Activated naive CD8-positive, alpha-beta T cell treated with anti-CD3 and anti-CD28 coated beads, Interleukin-2, amount 10 ng/mL, durations not matched to agents 7 days and 5 days (primary cell): ENCODE measurements around the gene UBASH3B. TPM values are rescaled to one million over a fixed set of nuclear protein-coding genes. Genes with fewer than 3 reads are reported as not detected.
A peak's percentile ranks its signal among the peaks of the same experiment; 100 is the strongest.

Source experiments
- ATAC-seq: fragments of 150-1000 bp; cut with Tn5 transposase; one replicate; pipeline ENCODE4 v1.10.0; 2021; ENCODE audit warnings: low read depth, moderate library complexity
- POLR2A ChIA-PET: fragments of 350-600 bp; sonication (Branson Sonifier 250); formaldehyde crosslinking; loops from one replicate; lab custom pipeline; 2021; ENCODE audit warnings: antibody characterized with exemption; lab: Charles Lee
- DNase-seq: peaks from one replicate; pipeline ENCODE4 v3.0.0; 2021
- H3K27ac Mint-ChIP-seq: one replicate; pipeline ENCODE4 v1.8.0; 2022; ENCODE audit warnings: mild to moderate bottlenecking, mixed read lengths
- H3K27me3 Mint-ChIP-seq: one replicate; pipeline ENCODE4 v1.8.0; 2022; ENCODE audit warnings: mild to moderate bottlenecking, moderate library complexity, mixed read lengths
- H3K36me3 Mint-ChIP-seq: one replicate; pipeline ENCODE4 v1.8.0; 2021; ENCODE audit warnings: mild to moderate bottlenecking, mixed read lengths
- H3K4me1 Mint-ChIP-seq: one replicate; pipeline ENCODE4 v1.8.0; 2021; ENCODE audit warnings: mixed read lengths
- H3K4me3 Mint-ChIP-seq: one replicate; pipeline ENCODE4 v1.8.0; 2022; ENCODE audit warnings: mild to moderate bottlenecking, moderate library complexity, mixed read lengths
- H3K9me3 Mint-ChIP-seq: one replicate; pipeline ENCODE4 v1.8.0; 2021; ENCODE audit warnings: mixed read lengths
- total RNA-seq, 2 experiments: library from RNA; stranded (reverse); gene quantifications; one replicate each; pipeline ENCODE4 v1.2.3, GENCODE V29; 2021

Gene UBASH3B
- total RNA-seq, 2 experiments from 2014 or later = 40.7 to 44.8 TPM

DNA sequence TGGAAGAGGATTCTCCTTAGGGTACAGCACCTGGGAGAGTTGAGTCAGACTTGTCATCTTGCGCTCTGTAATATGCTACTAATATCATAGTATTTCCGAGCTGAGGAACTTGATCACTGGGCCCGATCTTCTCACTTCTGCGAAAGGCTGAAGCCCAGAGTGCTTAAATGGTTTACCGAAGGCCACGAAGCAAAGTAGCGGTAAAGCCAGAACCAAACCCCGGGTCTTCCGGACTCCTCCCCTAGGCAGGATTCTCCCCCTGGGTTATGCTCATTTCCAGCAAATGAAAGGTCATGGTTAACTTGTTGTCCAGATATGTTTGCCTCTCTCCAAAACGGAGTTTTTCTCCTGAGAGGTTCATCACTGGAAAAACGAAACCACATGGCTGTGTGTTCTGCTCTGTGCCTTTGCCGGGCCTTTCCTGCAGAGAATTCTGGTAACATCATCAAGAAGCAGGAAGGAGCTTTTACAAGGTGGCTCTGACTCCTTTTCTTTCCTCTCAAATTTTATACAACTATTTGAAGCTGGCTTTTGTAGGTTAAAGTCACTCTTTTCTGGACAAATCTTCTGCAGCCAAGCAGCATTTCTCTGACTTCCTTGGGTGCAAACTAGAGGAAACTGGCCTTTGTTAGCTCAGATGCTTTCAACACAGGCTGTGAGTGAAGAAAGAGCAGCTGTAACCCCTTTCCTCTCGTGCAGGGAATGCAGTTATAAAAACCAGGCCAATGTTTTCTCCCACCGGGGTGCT is 35.5 kb downstream of the UBASH3B start:
- peaks cover 44% of the 10 kb centered on the region for H3K4me1 Mint-ChIP-seq
- POLR2A ChIA-PET = interaction anchor here (0.6 to 2.5 kb wide), 13 partner anchors 9 to 153 kb away, joined by 3 to 14 read pairs (median 4); no protein-coding TSS in a partner anchor
- no peak for DNase-seq

DNA sequence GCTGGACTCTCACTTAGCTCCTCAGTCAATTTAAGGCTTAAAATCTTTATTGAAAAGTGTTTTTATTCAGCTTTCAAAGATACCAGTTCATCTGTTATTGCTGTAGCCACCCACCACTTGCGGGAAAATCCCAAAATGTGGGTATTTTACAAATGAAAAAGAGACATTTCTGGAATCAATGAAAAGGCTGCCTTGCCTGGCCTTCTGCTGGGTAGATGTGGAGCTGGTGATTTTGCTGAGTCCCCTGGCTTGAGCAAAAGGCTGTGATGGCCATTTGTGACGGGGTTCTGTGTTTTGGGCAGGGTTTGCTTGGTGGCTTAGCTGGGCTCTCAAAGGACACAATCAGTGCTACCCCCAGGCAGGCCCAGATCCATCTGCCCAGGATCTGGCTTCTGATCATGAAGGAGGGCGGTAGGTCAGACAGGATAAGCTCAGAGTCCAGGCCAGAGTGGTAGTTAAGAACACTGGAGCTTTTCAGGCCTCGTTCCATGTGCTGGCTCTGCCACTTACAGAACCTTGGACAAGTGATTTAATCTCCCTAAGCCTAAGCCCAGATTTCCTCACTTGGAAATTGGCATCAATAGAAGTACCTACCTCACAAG is 36.1 kb downstream of the UBASH3B start:
- POLR2A ChIA-PET = interaction anchor here (0.7 to 2.5 kb wide), 12 partner anchors 9 to 152 kb away, joined by 3 to 14 read pairs (median 4); no protein-coding TSS in a partner anchor
- ATAC-seq = no peak
- H3K36me3 Mint-ChIP-seq = peaks cover 23% of the 10 kb centered on the region
- peaks cover 45% of the 10 kb centered on the region for H3K4me1 Mint-ChIP-seq
- no peak for DNase-seq
- peak overlapping the region; percentile 88 for H3K27ac Mint-ChIP-seq
- H3K27me3 Mint-ChIP-seq = no peaks in the 10 kb centered on the region
- peaks cover 3% of the 10 kb centered on the region for H3K9me3 Mint-ChIP-seq
- H3K4me3 Mint-ChIP-seq = peak overlapping the region; percentile 77

More for the DNA sequence above, 35.5 kb downstream of the UBASH3B start:
- peak overlapping the region; percentile 77 for H3K4me3 Mint-ChIP-seq
- H3K36me3 Mint-ChIP-seq = peaks cover 26% of the 10 kb centered on the region
- peak; percentile 53 for ATAC-seq
- H3K9me3 Mint-ChIP-seq = peaks cover 3% of the 10 kb centered on the region
- no peaks in the 10 kb centered on the region for H3K27me3 Mint-ChIP-seq
- peak overlapping the region; percentile 88 for H3K27ac Mint-ChIP-seq

DNA sequence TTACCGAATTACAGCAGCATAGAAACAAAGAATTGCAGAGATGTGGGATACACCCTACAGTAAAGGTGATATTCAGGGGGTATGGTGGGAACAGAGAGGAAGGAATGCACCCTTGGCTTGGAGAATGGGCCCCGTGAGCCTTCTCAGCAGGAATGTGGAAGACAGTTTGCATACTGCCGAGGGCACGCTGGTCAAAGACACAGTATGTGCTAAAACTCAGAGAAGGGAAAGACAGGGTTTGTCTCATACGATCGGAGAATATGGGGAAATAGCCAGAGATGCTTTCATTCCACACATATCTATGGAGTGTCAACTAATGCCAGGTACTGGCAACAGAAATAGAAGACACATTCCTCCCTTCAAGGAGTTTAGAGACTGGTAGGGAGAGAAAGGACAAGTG is 36.9 kb downstream of the UBASH3B start:
- H3K4me3 Mint-ChIP-seq = no peak overlapping the region
- DNase-seq (no peak), ATAC-seq (no peak)
- no peaks in the 10 kb centered on the region for H3K27me3 Mint-ChIP-seq
- POLR2A ChIA-PET = interaction anchor here (1.5 kb wide), 1 partner anchor 23 kb away, joined by 3 read pairs; no protein-coding TSS in a partner anchor
- peaks cover 3% of the 10 kb centered on the region for H3K9me3 Mint-ChIP-seq
- H3K4me1 Mint-ChIP-seq = peaks cover 51% of the 10 kb centered on the region
- H3K27ac Mint-ChIP-seq = peak overlapping the region; percentile 54
- peaks cover 20% of the 10 kb centered on the region for H3K36me3 Mint-ChIP-seq

DNA sequence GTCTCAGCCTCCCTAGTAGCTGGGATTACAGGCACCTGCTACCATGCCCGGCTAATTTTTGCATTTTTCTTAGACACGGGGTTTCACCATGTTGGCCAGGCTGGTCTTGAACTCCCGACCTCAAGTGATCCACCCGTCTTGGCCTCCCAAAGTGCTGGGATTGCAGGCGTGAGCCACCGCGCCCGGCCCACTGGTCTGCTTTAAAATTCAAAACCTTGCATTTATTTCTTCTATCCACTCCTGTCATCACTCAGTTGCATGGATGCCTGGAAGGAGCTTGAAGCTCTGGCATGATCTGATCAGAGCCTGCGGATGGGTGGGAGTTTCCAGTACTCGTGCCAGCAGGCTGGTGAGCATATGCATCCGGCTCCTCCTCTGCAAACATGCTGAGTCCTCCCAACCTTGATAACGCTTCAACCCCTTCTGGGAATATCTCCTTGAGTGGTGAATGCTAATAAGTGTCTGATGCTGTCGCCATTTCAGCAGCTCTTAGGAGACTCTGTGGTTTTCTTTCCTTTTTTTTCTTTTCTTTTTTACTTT is 39.6 kb downstream of the UBASH3B start:
- DNase-seq (no peak), ATAC-seq (no peak)
- no peak overlapping the region for H3K4me3 Mint-ChIP-seq
- peaks cover 27% of the 10 kb centered on the region for H3K36me3 Mint-ChIP-seq
- POLR2A ChIA-PET = interaction anchor here (1.2 to 1.3 kb wide), 2 partner anchors 21 to 32 kb away, joined by 4 to 5 read pairs; no protein-coding TSS in a partner anchor
- H3K4me1 Mint-ChIP-seq = peaks cover 62% of the 10 kb centered on the region
- no peaks in the 10 kb centered on the region for H3K27me3 Mint-ChIP-seq
- peak overlapping the region; percentile 3 for H3K27ac Mint-ChIP-seq
- H3K9me3 Mint-ChIP-seq = peaks cover 3% of the 10 kb centered on the region

DNA sequence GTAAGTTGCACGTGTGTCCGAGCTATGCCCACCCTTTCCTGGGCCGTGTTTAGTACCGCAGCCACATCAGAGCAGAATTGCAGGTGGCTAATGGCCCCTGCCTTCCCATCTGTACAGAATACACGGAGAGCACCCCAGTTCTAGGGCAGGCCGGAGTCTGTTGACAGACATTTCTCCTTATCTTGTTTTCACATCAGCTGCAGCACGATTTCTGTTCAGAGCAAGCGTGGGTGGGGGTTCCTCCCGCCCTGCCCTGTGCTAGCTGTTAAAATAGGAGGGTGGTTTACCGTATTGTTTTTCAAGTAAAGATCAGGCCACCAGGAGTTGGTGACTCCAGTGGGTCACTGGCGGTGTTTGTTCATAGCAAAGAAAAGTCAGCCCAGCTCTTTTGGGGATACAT is 41.1 kb downstream of the UBASH3B start:
- Mint-ChIP-seq H3K36me3 (peaks cover 31% of the 10 kb centered on the region), H3K9me3 (peaks cover 3% of the 10 kb centered on the region), H3K4me1 (peaks cover 55% of the 10 kb centered on the region), H3K4me3 (peak overlapping the region; percentile 76), H3K27me3 (no peaks in the 10 kb centered on the region), H3K27ac (peak overlapping the region; percentile 93)
- POLR2A ChIA-PET = interaction anchor here (0.8 to 2.7 kb wide), 10 partner anchors 11 to 155 kb away, joined by 3 to 21 read pairs (median 5); partner anchors contain the start of gene UBASH3B
- ATAC-seq (peak; percentile 69), DNase-seq (peak; percentile 62)

DNA sequence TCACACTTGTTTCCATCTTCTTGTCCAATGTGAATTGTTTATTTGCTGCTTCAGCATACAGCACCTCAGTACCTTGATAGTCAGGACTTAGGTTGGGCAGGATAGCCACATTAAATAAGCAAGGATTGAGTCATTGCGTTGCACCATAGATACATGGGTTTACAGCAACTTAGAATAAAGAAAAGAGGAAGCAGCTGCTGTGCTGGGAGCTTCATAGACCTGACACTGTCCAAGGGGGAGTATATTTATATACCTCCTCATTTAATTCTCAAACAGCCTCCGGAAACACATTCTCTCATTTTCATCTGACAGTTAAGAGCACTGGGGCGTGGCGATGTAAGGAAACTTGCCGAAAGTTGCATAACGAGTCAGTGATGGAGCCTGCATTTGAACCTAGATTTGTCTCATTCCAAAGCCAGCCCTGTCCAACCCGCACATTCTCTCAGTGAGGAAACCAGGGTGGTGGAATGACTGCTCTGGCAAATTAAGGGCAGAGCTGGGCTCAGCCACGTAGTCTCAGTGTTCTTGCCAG is 42.2 kb downstream of the UBASH3B start:
- peak overlapping the region; percentile 76 for H3K4me3 Mint-ChIP-seq
- H3K27me3 Mint-ChIP-seq = no peaks in the 10 kb centered on the region
- DNase-seq (no peak), ATAC-seq (peak; percentile 84)
- H3K36me3 Mint-ChIP-seq = peaks cover 32% of the 10 kb centered on the region
- peaks cover 48% of the 10 kb centered on the region for H3K4me1 Mint-ChIP-seq
- POLR2A ChIA-PET = interaction anchor here (0.6 to 3.0 kb wide), 12 partner anchors 10 to 57 kb away, joined by 3 to 21 read pairs (median 6); partner anchors contain the start of gene UBASH3B
- H3K9me3 Mint-ChIP-seq = peaks cover 3% of the 10 kb centered on the region
- H3K27ac Mint-ChIP-seq = peak overlapping the region; percentile 93

DNA sequence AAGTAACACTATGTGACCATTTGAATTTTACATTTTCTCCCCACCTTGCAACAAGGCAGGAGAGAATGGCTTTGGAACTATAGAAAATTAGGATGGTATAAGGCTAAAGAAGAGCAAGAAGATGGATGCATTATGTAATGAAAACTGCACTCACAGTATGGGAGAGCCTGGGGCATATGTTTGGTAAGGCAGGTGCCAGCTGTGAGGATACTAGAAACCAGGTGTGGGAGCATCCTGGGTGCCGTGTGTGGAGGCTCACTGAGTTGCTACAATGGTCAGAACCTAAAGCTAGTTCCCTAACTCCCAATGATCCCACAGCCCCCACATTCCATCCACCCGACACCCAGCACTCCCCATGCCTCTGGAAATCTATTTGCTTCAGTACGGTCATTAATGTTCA is 42.9 kb downstream of the UBASH3B start:
- Mint-ChIP-seq H3K9me3 (peaks cover under 1% of the 10 kb centered on the region), H3K27ac (peak overlapping the region; percentile 93), H3K36me3 (peaks cover 32% of the 10 kb centered on the region), H3K27me3 (no peaks in the 10 kb centered on the region), H3K4me3 (peak overlapping the region; percentile 76), H3K4me1 (peaks cover 44% of the 10 kb centered on the region)
- DNase-seq = no peak
- ATAC-seq = no peak
- POLR2A ChIA-PET = interaction anchor here (0.7 to 3.0 kb wide), 6 partner anchors 14 to 49 kb away, joined by 3 to 21 read pairs (median 8); partner anchors contain the start of gene UBASH3B

DNA sequence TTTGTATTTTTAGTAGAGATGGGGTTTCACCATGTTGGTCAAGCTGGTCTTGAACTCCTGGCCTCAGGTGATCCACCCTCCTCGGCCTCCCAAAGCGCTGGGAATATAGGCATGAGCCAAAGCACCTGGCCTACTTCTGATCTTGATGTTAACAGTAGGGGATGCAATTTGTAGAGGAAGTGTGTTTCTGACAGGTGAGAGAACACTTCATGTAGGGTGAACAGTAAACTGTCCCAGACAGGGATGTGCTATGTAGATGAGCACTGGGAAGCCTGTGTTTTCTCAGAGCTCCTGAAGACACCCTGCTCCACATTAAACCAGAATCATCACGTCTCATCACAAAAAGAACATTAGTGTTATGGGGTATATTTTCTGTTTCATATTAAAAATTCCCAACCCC is 45.1 kb downstream of the UBASH3B start:
- no peak overlapping the region for H3K27ac Mint-ChIP-seq
- POLR2A ChIA-PET = interaction anchor here (3.0 kb wide), 1 partner anchor 20 kb away, joined by 12 read pairs; no protein-coding TSS in a partner anchor
- ATAC-seq (no peak), DNase-seq (no peak)
- no peak overlapping the region for H3K4me3 Mint-ChIP-seq
- peaks cover 2% of the 10 kb centered on the region for H3K9me3 Mint-ChIP-seq
- no peaks in the 10 kb centered on the region for H3K27me3 Mint-ChIP-seq
- H3K36me3 Mint-ChIP-seq = peaks cover 39% of the 10 kb centered on the region
- peaks cover 44% of the 10 kb centered on the region for H3K4me1 Mint-ChIP-seq

DNA sequence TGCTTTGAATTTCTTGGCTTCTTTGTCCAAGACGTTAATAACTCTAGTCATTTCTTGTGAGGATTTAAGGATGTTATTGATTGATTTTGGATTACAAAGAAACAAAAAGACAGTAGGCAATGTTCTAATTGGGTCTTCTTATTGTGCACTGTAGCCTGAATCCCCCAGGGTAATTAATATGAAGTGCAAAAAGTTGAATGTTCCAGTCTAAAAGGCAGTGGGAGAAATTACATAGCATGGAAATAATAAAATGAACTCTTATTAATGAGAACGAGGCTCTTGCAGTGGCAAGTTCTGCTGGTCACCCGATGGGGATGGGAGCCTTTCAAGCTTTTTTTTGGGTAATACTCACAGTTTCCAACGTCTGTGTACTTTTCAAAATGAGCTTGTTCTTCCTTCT is 45.6 kb downstream of the UBASH3B start:
- H3K4me1 Mint-ChIP-seq = peaks cover 46% of the 10 kb centered on the region
- POLR2A ChIA-PET = no interaction called here

DNA sequence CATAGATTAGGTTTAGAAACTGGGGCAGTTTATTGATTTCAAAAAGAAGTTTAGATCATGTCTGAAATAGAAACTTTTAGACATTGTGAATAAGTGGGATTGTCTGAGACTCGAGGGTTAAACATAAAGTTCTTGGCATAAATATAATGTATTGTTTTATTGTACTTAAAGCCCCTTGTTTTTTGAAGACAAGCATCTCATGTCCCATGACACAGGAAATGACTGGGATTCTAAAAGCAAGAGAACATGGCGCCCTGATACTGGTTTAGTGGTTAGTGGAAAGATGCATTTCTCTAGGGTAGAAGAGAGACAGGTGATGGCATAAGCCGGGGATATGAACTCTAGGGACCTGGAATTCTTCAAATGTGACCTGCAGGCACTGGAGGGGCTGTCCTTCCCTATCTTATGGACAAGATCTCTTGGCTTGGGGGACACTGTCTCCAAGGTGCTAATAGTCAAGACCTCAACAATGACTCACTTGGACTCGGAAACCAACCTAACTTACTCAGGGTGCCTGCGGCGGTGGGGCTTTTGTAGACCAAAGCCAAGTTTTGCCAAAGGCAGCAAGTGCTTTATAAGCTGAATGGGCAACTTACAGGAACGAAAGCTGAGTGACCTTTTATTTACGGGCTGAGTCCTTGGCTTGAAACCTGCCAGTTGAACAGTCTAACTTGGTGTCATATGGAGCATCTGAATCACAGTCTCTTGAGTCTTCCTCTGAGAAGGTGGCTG is 48.2 kb downstream of the UBASH3B start:
- ATAC-seq (no peak), DNase-seq (no peak)
- H3K4me1 Mint-ChIP-seq = peaks cover 36% of the 10 kb centered on the region
- peaks cover 46% of the 10 kb centered on the region for H3K36me3 Mint-ChIP-seq
- no peak overlapping the region for H3K4me3 Mint-ChIP-seq
- POLR2A ChIA-PET = no interaction called here
- no peak overlapping the region for H3K27ac Mint-ChIP-seq
- peaks cover 2% of the 10 kb centered on the region for H3K9me3 Mint-ChIP-seq
- H3K27me3 Mint-ChIP-seq = peaks cover 2% of the 10 kb centered on the region

More for the DNA sequence above, 45.6 kb downstream of the UBASH3B start:
- H3K27me3 Mint-ChIP-seq = no peaks in the 10 kb centered on the region
- DNase-seq (no peak), ATAC-seq (no peak)
- H3K4me3 Mint-ChIP-seq = no peak overlapping the region
- peaks cover 40% of the 10 kb centered on the region for H3K36me3 Mint-ChIP-seq
- H3K27ac Mint-ChIP-seq = no peak overlapping the region
- peaks cover 2% of the 10 kb centered on the region for H3K9me3 Mint-ChIP-seq

DNA sequence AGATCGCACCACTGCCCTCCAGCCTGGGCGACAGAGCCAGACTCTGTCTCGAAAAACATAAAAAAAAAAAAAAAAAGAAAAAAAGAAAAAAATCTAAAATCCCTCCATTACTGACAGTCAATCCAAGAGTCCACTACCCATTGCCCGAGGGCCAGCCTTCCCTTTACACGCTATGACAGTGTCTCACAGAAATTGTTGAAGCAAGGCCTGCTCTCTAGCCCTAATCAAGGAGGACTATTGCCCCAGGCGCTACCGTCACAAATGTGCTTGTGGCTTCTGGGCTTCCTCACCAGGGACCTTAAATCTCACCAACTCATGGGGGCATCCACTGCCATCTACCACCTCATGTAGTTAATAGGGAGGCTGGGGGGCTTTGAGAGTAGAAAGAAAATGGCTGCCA is 49.9 kb downstream of the UBASH3B start:
- peak overlapping the region; percentile 65 for H3K27ac Mint-ChIP-seq
- POLR2A ChIA-PET = interaction anchor here (0.7 kb wide), 2 partner anchors 9 to 70 kb away, joined by 3 to 4 read pairs; no protein-coding TSS in a partner anchor
- peaks cover 48% of the 10 kb centered on the region for H3K36me3 Mint-ChIP-seq
- H3K9me3 Mint-ChIP-seq = peaks cover 2% of the 10 kb centered on the region
- H3K27me3 Mint-ChIP-seq = peaks cover 2% of the 10 kb centered on the region
- no peak overlapping the region for H3K4me3 Mint-ChIP-seq
- H3K4me1 Mint-ChIP-seq = peaks cover 33% of the 10 kb centered on the region
- ATAC-seq (no peak), DNase-seq (no peak)

DNA sequence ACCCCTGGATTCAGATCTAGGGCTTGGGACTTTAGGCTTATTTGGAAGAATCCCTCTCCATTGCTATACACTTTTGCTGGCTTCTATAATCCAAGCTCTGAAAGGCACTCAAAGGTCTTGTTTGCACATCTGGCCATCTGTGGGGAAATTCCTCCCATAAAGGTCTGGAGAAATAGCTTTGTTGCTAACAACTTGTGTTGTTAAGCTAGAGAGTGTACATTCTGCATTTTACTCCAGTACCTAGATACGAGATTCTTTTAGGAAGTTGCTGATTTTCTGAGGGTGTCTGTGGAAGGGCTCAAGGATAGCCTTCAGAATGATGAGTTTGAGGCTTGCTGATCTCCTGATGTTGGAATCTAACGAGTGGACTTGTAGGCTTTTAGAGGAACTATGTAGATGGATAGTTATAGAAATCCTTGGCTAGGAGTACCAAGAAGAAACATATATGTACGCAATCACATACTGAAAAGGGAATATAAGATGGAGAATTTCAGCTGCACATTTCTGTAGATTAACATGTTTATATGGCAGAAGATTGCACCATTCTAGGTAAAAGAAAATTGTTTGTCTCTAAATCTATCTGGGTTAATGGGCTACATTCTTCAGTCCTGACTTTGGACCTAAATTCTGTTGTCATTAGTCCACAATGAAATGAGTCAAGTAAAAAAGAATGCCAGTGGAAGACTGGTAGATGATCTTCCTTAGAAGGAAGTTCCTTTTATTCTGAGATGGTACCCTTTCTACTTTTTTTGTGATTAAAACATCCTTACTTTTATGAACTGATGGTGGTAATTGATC is 51.0 kb downstream of the UBASH3B start:
- ATAC-seq (no peak), DNase-seq (no peak)
- Mint-ChIP-seq H3K9me3 (peaks cover 2% of the 10 kb centered on the region), H3K27ac (no peak overlapping the region), H3K4me3 (no peak overlapping the region), H3K27me3 (peaks cover 2% of the 10 kb centered on the region), H3K4me1 (peaks cover 30% of the 10 kb centered on the region), H3K36me3 (peaks cover 46% of the 10 kb centered on the region)
- POLR2A ChIA-PET = interaction anchor here (0.7 kb wide), 1 partner anchor 51 kb away, joined by 5 read pairs; the partner anchor contains the start of gene UBASH3B
